Common myeloid progenitor, CD34-positive (primary cell): ENCODE measurements around the gene CNTNAP5.

ENCODE experiments used
- CTCF ChIA-PET: fragments of 350-600 bp; sonication (Branson Sonifier 250); formaldehyde crosslinking; loops from one replicate; lab custom pipeline; 2021; ENCODE audit warnings: antibody characterized with exemption; lab: Charles Lee
- POLR2A ChIA-PET: fragments of 350-600 bp; sonication (Branson Sonifier 250); formaldehyde crosslinking; loops from one replicate; lab custom pipeline; 2021; ENCODE audit warnings: antibody characterized with exemption; lab: Charles Lee
- DNase-seq, 3 donors: peaks; one replicate each; pipeline versions ENCODE4 v3.0.0 to v3.0.0-alpha.2; 2013
- H3K27ac ChIP-seq, 2 experiments: 1 replicate in 1 of 2; 2 replicates in 1 of 2; pipeline ENCODE4 v1.7.0; 2013; ENCODE audit warnings: inconsistent platforms in 2 of 2, low read length in 2 of 2, mild to moderate bottlenecking in 2 of 2, low read depth in 1 of 2, moderate library complexity in 1 of 2; ENCODE audit not compliant: severe bottlenecking in 2 of 2, insufficient read depth in 1 of 2, poor library complexity in 1 of 2
- H3K27me3 ChIP-seq, 5 experiments: replicated peaks in 2 of 5; 1 replicate in 3 of 5; 2 replicates in 2 of 5; pipeline versions ENCODE4 v1.6.1 to v1.7.0; 2013; ENCODE audit warnings: low read length in 4 of 5, mild to moderate bottlenecking in 2 of 5, moderate library complexity in 2 of 5, inconsistent platforms in 1 of 5; ENCODE audit not compliant: insufficient read depth in 5 of 5, control insufficient read depth in 4 of 5
- H3K36me3 ChIP-seq, 4 experiments: 1 replicate in 2 of 4; 2 replicates in 2 of 4; pipeline versions ENCODE4 v1.6.1 to v1.7.0; 2013; ENCODE audit warnings: low read length in 3 of 4, control low read depth in 1 of 4, mild to moderate bottlenecking in 1 of 4; ENCODE audit not compliant: control insufficient read depth in 4 of 4, insufficient read depth in 4 of 4
- H3K4me1 ChIP-seq, 4 experiments: 1 replicate in 3 of 4; 2 replicates in 1 of 4; pipeline versions ENCODE4 v1.6.1 to v1.7.1; 2013; ENCODE audit warnings: low read length in 3 of 4, mild to moderate bottlenecking in 3 of 4, control low read depth in 1 of 4, inconsistent platforms in 1 of 4, moderate library complexity in 1 of 4; ENCODE audit not compliant: control insufficient read depth in 4 of 4, insufficient read depth in 4 of 4; ENCODE audit errors: control extremely low read depth in 1 of 4
- H3K4me3 ChIP-seq, 7 experiments: 1 replicate in 4 of 7; 2 replicates in 3 of 7; pipeline versions ENCODE4 v1.5.1 to v1.7.0; 2013; ENCODE audit warnings: mild to moderate bottlenecking in 7 of 7, low read length in 6 of 7, moderate library complexity in 6 of 7, inconsistent platforms in 2 of 7, low read depth in 2 of 7, control low read depth in 1 of 7; ENCODE audit not compliant: insufficient read depth in 4 of 7, control insufficient read depth in 1 of 7; ENCODE audit errors: extremely low read depth in 1 of 7
- H3K9me3 ChIP-seq, 5 experiments: 1 replicate in 4 of 5; 2 replicates in 1 of 5; pipeline versions ENCODE4 v1.6.1 to v1.7.1; 2013; ENCODE audit warnings: low read length in 4 of 5, mild to moderate bottlenecking in 2 of 5, inconsistent platforms in 1 of 5, low read depth in 1 of 5, moderate library complexity in 1 of 5; ENCODE audit not compliant: control insufficient read depth in 4 of 5, insufficient read depth in 2 of 5; ENCODE audit errors: control extremely low read depth in 1 of 5
- WGBS: methylation state at CpG from one replicate; pipeline ENCODE4 v1.1.5; 2013; ENCODE audit not compliant: insufficient coverage; 5-methylcytosine and 5-hydroxymethylcytosine counted together

Gene CNTNAP5

GRCh38 chr2:124913868-124914267 lies 888.8 kb downstream of the CNTNAP5 start:
- 82% methylated on average over 7 of the region's 9 CpGs for WGBS
- no peak for DNase-seq
- Histone ChIP-seq H3K4me1 (no peaks in the 10 kb centered on the region), H3K9me3 (no peaks in the 10 kb centered on the region), H3K36me3 (no peaks in the 10 kb centered on the region), H3K27me3 (no peaks in the 10 kb centered on the region), H3K27ac (no peak overlapping the region), H3K4me3 (no peak overlapping the region)
- ChIA-PET POLR2A (no interaction called here), CTCF (no interaction called here)

GRCh38 chr2:124915567-124915966 lies 890.5 kb downstream of the CNTNAP5 start:
- ChIA-PET CTCF (interaction anchor here (0.9 kb wide), 1 partner anchor 39 kb away, joined by 3 read pairs; no protein-coding TSS in a partner anchor), POLR2A (no interaction called here)
- 83% methylated on average over 1 of the region's 1 CpG for WGBS
- no peak overlapping the region for H3K27ac ChIP-seq
- no peaks in the 10 kb centered on the region for H3K36me3 ChIP-seq
- DNase-seq = no peak
- no peak overlapping the region for H3K4me3 ChIP-seq
- no peaks in the 10 kb centered on the region for H3K4me1 ChIP-seq
- no peaks in the 10 kb centered on the region for H3K9me3 ChIP-seq
- no peaks in the 10 kb centered on the region for H3K27me3 ChIP-seq

- DNase-seq = no peak
- Histone ChIP-seq H3K27ac (no peak overlapping the region), H3K4me3 (no peak overlapping the region), H3K4me1 (no peaks in the 10 kb centered on the region), H3K9me3 (no peaks in the 10 kb centered on the region), H3K27me3 (no peaks in the 10 kb centered on the region), H3K36me3 (no peaks in the 10 kb centered on the region)
- POLR2A ChIA-PET = no interaction called here
- CTCF ChIA-PET = no interaction called here
- no CpG with 5 or more reads among the region's 2 CpGs for WGBS
These were observed 894.2 kb downstream of the CNTNAP5 start for GRCh38 chr2:124919296-124919695.

GRCh38 chr2:124920448-124920847 lies 895.4 kb downstream of the CNTNAP5 start:
- H3K4me3 ChIP-seq = no peak overlapping the region
- POLR2A ChIA-PET = no interaction called here
- DNase-seq = no peak

GRCh38 chr2:124921191-124921590 lies 896.1 kb downstream of the CNTNAP5 start:
- no peak for DNase-seq
- Histone ChIP-seq H3K27me3 (no peaks in the 10 kb centered on the region), H3K4me1 (no peaks in the 10 kb centered on the region), H3K4me3 (no peak overlapping the region), H3K9me3 (no peaks in the 10 kb centered on the region), H3K27ac (no peak overlapping the region), H3K36me3 (no peaks in the 10 kb centered on the region)
- 96% methylated on average over 4 of the region's 5 CpGs for WGBS
- ChIA-PET CTCF (no interaction called here), POLR2A (no interaction called here)

More at GRCh38 chr2:124920448-124920847, 895.4 kb downstream of the CNTNAP5 start:
- Histone ChIP-seq H3K27me3 (no peaks in the 10 kb centered on the region), H3K36me3 (no peaks in the 10 kb centered on the region), H3K4me1 (no peaks in the 10 kb centered on the region), H3K9me3 (no peaks in the 10 kb centered on the region), H3K27ac (no peak overlapping the region)
- CTCF ChIA-PET = no interaction called here
- WGBS = no CpG with 5 or more reads among the region's 1 CpG

- no peak overlapping the region for H3K27ac ChIP-seq
- no peaks in the 10 kb centered on the region for H3K4me1 ChIP-seq
- DNase-seq = no peak
- no peaks in the 10 kb centered on the region for H3K36me3 ChIP-seq
- no peaks in the 10 kb centered on the region for H3K27me3 ChIP-seq
- H3K9me3 ChIP-seq = no peaks in the 10 kb centered on the region
- ChIA-PET POLR2A (no interaction called here), CTCF (no interaction called here)
- 100% methylated on average over 3 of the region's 3 CpGs for WGBS
- H3K4me3 ChIP-seq = no peak overlapping the region
These were observed 898.0 kb downstream of the CNTNAP5 start for GRCh38 chr2:124923097-124923496.

- Histone ChIP-seq H3K27ac (no peak overlapping the region), H3K27me3 (no peaks in the 10 kb centered on the region), H3K4me1 (no peaks in the 10 kb centered on the region), H3K9me3 (no peaks in the 10 kb centered on the region), H3K4me3 (no peak overlapping the region), H3K36me3 (no peaks in the 10 kb centered on the region)
- DNase-seq = no peak
- ChIA-PET CTCF (no interaction called here), POLR2A (no interaction called here)
- WGBS = 80% methylated on average over 1 of the region's 1 CpG
These were observed 908.8 kb downstream of the CNTNAP5 start for GRCh38 chr2:124933883-124934282.
